H9 (cell line): Measurements from ENCODE around the gene VILL. TPM values are rescaled to one million over a fixed set of nuclear protein-coding genes. Genes with fewer than 3 reads are reported as not detected.

Experiments used
- DNase-seq: peaks from one replicate; pipeline ENCODE4 v3.0.0-alpha.2; 2017
- H2AFZ ChIP-seq: one replicate; pipeline ENCODE4 v1.6.1; 2013; ENCODE audit warnings: mild to moderate bottlenecking, low read length, control low read depth, moderate library complexity
- H2AK5ac ChIP-seq: 2 replicates; pipeline ENCODE4 v1.6.1; 2013; ENCODE audit warnings: low read length, control low read depth, mixed read lengths; ENCODE audit not compliant: insufficient read length
- H2BK120ac ChIP-seq: one replicate; pipeline ENCODE4 v1.6.1; 2013; ENCODE audit warnings: low read depth, mild to moderate bottlenecking, low read length, control low read depth, inconsistent platforms; ENCODE audit not compliant: poor library complexity, severe bottlenecking
- H2BK12ac ChIP-seq: 2 replicates; pipeline ENCODE4 v1.6.1; 2013; ENCODE audit warnings: low read length, control low read depth, mixed read lengths, low read depth; ENCODE audit not compliant: insufficient read length
- H2BK15ac ChIP-seq: 2 replicates; pipeline ENCODE4 v1.6.1; 2013; ENCODE audit warnings: low read depth, low read length, control low read depth
- H2BK20ac ChIP-seq: one replicate; pipeline ENCODE4 v1.6.1; 2013; ENCODE audit warnings: low read depth, mild to moderate bottlenecking, low read length, control low read depth, inconsistent platforms; ENCODE audit not compliant: poor library complexity, severe bottlenecking
- H2BK5ac ChIP-seq: 2 replicates; pipeline ENCODE4 v1.6.1; 2013; ENCODE audit warnings: low read length, control low read depth, mixed read lengths; ENCODE audit not compliant: insufficient read length
- H3K14ac ChIP-seq: 2 replicates; pipeline ENCODE4 v1.6.1; 2013; ENCODE audit warnings: low read length, control low read depth; ENCODE audit not compliant: insufficient read depth
- H3K18ac ChIP-seq: 2 replicates; pipeline ENCODE4 v1.6.1; 2013; ENCODE audit warnings: low read depth, mild to moderate bottlenecking, mixed read lengths, low read length, control low read depth; ENCODE audit not compliant: insufficient read length
- H3K23ac ChIP-seq: 2 replicates; pipeline ENCODE4 v1.6.1; 2013; ENCODE audit warnings: low read length, control low read depth, mixed read lengths, low read depth; ENCODE audit not compliant: insufficient read length
- H3K23me2 ChIP-seq: 2 replicates; pipeline ENCODE4 v1.6.1; 2013; ENCODE audit warnings: low read depth, mild to moderate bottlenecking, mixed read lengths, low read length, control low read depth; ENCODE audit not compliant: insufficient read length, poor library complexity, severe bottlenecking
- H3K27ac ChIP-seq: 2 replicates; pipeline ENCODE4 v1.5.1; 2013; ENCODE audit warnings: low read length, control low read depth, mixed read lengths, low read depth; ENCODE audit not compliant: insufficient read length
- H3K27me3 ChIP-seq: 2 replicates; pipeline ENCODE4 v1.6.1; 2013; ENCODE audit warnings: low read length, control low read depth, inconsistent platforms; ENCODE audit not compliant: insufficient read depth
- H3K4ac ChIP-seq: 2 replicates; pipeline ENCODE4 v1.6.1; 2013; ENCODE audit warnings: low read depth, mild to moderate bottlenecking, control low read depth, inconsistent platforms, low read length, moderate library complexity
- H3K4me1 ChIP-seq: 2 replicates; pipeline ENCODE4 v1.6.1; 2013; ENCODE audit warnings: low read length, control low read depth, inconsistent platforms; ENCODE audit not compliant: insufficient read depth
- H3K4me2 ChIP-seq: 2 replicates; pipeline ENCODE4 v1.6.1; 2013; ENCODE audit warnings: low read length, control low read depth, mixed read lengths; ENCODE audit not compliant: insufficient read length, insufficient read depth
- H3K56ac ChIP-seq: 2 replicates; pipeline ENCODE4 v1.6.1; 2013; ENCODE audit warnings: low read depth, mild to moderate bottlenecking, mixed read lengths, low read length, control low read depth; ENCODE audit not compliant: insufficient read length
- H3K79me1 ChIP-seq: 2 replicates; pipeline ENCODE4 v1.6.1; 2013; ENCODE audit warnings: low read depth, mild to moderate bottlenecking, moderate library complexity, low read length, control low read depth, inconsistent platforms; ENCODE audit not compliant: insufficient read depth, poor library complexity, severe bottlenecking
- H3K79me2 ChIP-seq: 2 replicates; pipeline ENCODE4 v1.6.1; 2013; ENCODE audit warnings: low read length, control low read depth, inconsistent platforms; ENCODE audit not compliant: insufficient read depth
- H3K9ac ChIP-seq: 2 replicates; pipeline ENCODE4 v1.6.1; 2013; ENCODE audit warnings: low read length, control low read depth, mixed read lengths; ENCODE audit not compliant: insufficient read length; ENCODE audit errors: extremely low read depth
- H3K9me3 ChIP-seq: one replicate; pipeline ENCODE4 v1.6.1; 2013; ENCODE audit warnings: low read depth, low read length, inconsistent platforms; ENCODE audit not compliant: control insufficient read depth
- H3T11ph ChIP-seq: one replicate; pipeline ENCODE4 v1.6.1; 2013; ENCODE audit warnings: mild to moderate bottlenecking, low read length, control low read depth, inconsistent platforms
- H4K20me1 ChIP-seq: one replicate; pipeline ENCODE4 v1.6.1; 2013; ENCODE audit not compliant: control insufficient read depth, insufficient read length, insufficient read depth
- H4K5ac ChIP-seq: 2 replicates; pipeline ENCODE4 v1.6.1; 2013; ENCODE audit warnings: low read depth, mild to moderate bottlenecking, mixed read lengths, low read length, control low read depth; ENCODE audit not compliant: insufficient read length
- H4K8ac ChIP-seq: replicated peaks from 2 replicates; pipeline ENCODE4 v1.6.1; 2013; ENCODE audit warnings: low read length, control low read depth, mixed read lengths, low read depth; ENCODE audit not compliant: insufficient read length
- H4K91ac ChIP-seq: 2 replicates; pipeline ENCODE4 v1.6.1; 2013; ENCODE audit warnings: low read depth, mild to moderate bottlenecking, moderate library complexity, mixed read lengths, low read length, control low read depth; ENCODE audit not compliant: insufficient read length
- H3K27ac Mint-ChIP-seq, 3 experiments: 2 replicates in 2 of 3; 3 replicates in 1 of 3; pipeline ENCODE4 v1.8.0; 2020 to 2021; ENCODE audit warnings: mixed read lengths in 3 of 3, mild to moderate bottlenecking in 1 of 3, moderate library complexity in 1 of 3
- H3K27me3 Mint-ChIP-seq: 2 replicates; pipeline ENCODE4 v1.8.0; 2021; ENCODE audit warnings: low read depth, mild to moderate bottlenecking, moderate library complexity, mixed read lengths
- H3K36me3 Mint-ChIP-seq, 3 experiments: 2 replicates in 2 of 3; 3 replicates in 1 of 3; pipeline ENCODE4 v1.8.0; 2020 to 2021; ENCODE audit warnings: low read depth in 3 of 3, mixed read lengths in 3 of 3; ENCODE audit not compliant: insufficient read depth in 1 of 3
- H3K4me1 Mint-ChIP-seq, 2 experiments: 2 replicates each; pipeline ENCODE4 v1.8.0; 2020; ENCODE audit warnings: mixed read lengths in 2 of 2
- H3K4me3 Mint-ChIP-seq, 2 experiments: 2 replicates in 1 of 2; 3 replicates in 1 of 2; pipeline ENCODE4 v1.8.0; 2020 to 2021; ENCODE audit warnings: mild to moderate bottlenecking in 2 of 2, mixed read lengths in 2 of 2, moderate library complexity in 1 of 2
- H3K9me3 Mint-ChIP-seq, 2 experiments: 2 replicates in 1 of 2; 3 replicates in 1 of 2; pipeline ENCODE4 v1.8.0; 2020; ENCODE audit warnings: mild to moderate bottlenecking in 2 of 2, mixed read lengths in 2 of 2, moderate library complexity in 1 of 2
- WGBS: extraction: QIAGEN DNeasy Blood & Tissue Kit; methylation state at CpG from one replicate; pipeline ENCODE4 v1.1.7; 2013; ENCODE audit warnings: missing lambda C conversion rate, low lambda C conversion rate, mixed read lengths; ENCODE audit not compliant: insufficient read length; ENCODE audit errors: extremely low coverage; 5-methylcytosine and 5-hydroxymethylcytosine counted together
- total RNA-seq: library from RNA; stranded (reverse); gene quantifications from 2 replicates; pipeline ENCODE4 v1.2.1, GENCODE V29; 2021
- TF ChIP-seq, protein P1 (sequence below): fragments of 200-600 bp; sonication (generic); conservative IDR thresholded peaks from 3 replicates; pipeline ENCODE4 v1.8.0; 2021; ENCODE audit warnings: antibody characterized with exemption, mild to moderate bottlenecking

Gene VILL
- total RNA-seq, 1 experiment from 2014 or later = 3.2 TPM

DNA sequence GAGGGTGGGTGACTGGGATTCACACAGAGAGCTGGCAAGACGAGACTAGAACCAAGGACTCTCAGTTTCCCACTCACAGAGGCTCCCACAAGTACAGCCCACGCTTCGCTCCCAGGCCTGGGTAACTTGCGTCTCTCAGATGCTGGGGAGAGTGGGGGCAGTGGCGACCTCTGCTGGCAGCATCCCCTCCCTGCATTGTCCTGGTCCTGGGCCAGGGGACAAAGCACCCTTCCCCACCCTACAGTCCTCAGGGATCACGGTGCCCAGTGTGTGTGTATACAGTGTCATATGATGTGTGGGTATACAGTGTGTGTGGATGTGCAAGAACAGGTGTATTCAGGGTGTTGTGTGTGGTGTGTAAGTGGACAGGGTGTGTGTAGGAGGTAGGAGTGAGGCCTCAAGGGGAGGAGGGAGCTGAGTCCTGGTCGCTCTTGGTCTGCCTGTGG lies 12.8 kb downstream of the VILL start:
- peaks cover 0 to 20% (median 7%) of the 10 kb centered on the region in 3 experiments; a peak in 5 of 7 replicates for H3K36me3 Mint-ChIP-seq
- H3K4ac ChIP-seq = no peak overlapping the region
- no peak overlapping the region for H3K18ac ChIP-seq
- no peak overlapping the region for H2BK5ac ChIP-seq
- H3K4me2 ChIP-seq = no peak overlapping the region
- no peak overlapping the region for H2BK20ac ChIP-seq
- peak; percentile 83 for DNase-seq
- no peak overlapping the region for H2BK15ac ChIP-seq
- H4K8ac ChIP-seq = no peak overlapping the region
- H3K27me3 ChIP-seq = no peaks in the 10 kb centered on the region
- no peak overlapping the region for H4K91ac ChIP-seq
- H3K27ac Mint-ChIP-seq = no peak overlapping the region
- no peak overlapping the region for H4K5ac ChIP-seq
- no peaks in the 10 kb centered on the region for H3K79me2 ChIP-seq
- no peaks in the 10 kb centered on the region; a peak in 1 of 5 replicates for H3K9me3 Mint-ChIP-seq
- H2AK5ac ChIP-seq = no peak overlapping the region
- H3K14ac ChIP-seq = no peak overlapping the region
- H3K4me1 Mint-ChIP-seq = peaks cover 9 to 17% of the 10 kb centered on the region in 2 experiments
- H2BK12ac ChIP-seq = no peak overlapping the region
- WGBS = no CpG with 5 or more reads among the region's 7 CpGs
- H3K27me3 Mint-ChIP-seq = peaks cover 3% of the 10 kb centered on the region
- no peaks in the 10 kb centered on the region for H3K23me2 ChIP-seq
- H3K23ac ChIP-seq = no peak overlapping the region
- no peak overlapping the region for H3K56ac ChIP-seq
- no peak overlapping the region for H3K27ac ChIP-seq
- H3K9ac ChIP-seq = no peak overlapping the region
- H2BK120ac ChIP-seq = no peak overlapping the region
- TF ChIP-seq, protein P1, sequence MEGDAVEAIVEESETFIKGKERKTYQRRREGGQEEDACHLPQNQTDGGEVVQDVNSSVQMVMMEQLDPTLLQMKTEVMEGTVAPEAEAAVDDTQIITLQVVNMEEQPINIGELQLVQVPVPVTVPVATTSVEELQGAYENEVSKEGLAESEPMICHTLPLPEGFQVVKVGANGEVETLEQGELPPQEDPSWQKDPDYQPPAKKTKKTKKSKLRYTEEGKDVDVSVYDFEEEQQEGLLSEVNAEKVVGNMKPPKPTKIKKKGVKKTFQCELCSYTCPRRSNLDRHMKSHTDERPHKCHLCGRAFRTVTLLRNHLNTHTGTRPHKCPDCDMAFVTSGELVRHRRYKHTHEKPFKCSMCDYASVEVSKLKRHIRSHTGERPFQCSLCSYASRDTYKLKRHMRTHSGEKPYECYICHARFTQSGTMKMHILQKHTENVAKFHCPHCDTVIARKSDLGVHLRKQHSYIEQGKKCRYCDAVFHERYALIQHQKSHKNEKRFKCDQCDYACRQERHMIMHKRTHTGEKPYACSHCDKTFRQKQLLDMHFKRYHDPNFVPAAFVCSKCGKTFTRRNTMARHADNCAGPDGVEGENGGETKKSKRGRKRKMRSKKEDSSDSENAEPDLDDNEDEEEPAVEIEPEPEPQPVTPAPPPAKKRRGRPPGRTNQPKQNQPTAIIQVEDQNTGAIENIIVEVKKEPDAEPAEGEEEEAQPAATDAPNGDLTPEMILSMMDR = peak; percentile 96
- peaks cover 2% of the 10 kb centered on the region; the same call in 1 of the 2 replicates for H3K4me1 ChIP-seq
- no peaks in the 10 kb centered on the region for H3K9me3 ChIP-seq
- H3T11ph ChIP-seq = no peak overlapping the region
- H2AFZ ChIP-seq = no peak overlapping the region
- no peaks in the 10 kb centered on the region for H4K20me1 ChIP-seq
- H3K4me3 Mint-ChIP-seq = no peak overlapping the region; a peak in 1 of 5 replicates
- H3K79me1 ChIP-seq = no peaks in the 10 kb centered on the region
